Bronchial epithelial cell (primary cell): Measurements from ENCODE around the gene HMOX1. TPM values are rescaled to one million over a fixed set of nuclear protein-coding genes. Genes with fewer than 3 reads are reported as not detected.

Experiments used
- DNase-seq: peaks from one replicate; pipeline ENCODE4 v3.0.0-alpha.2; 2010; ENCODE audit warnings: low read depth
- FAIRE-seq: peaks from 2 replicates; lab custom pipeline; 2011; peaks lifted over from hg19 to GRCh38; lab: Jason Lieb, UNC
- H3K27me3 ChIP-seq: 2 replicates; pipeline ENCODE4 v1.5.1; 2011; ENCODE audit warnings: low read length; ENCODE audit not compliant: control insufficient read depth, insufficient read depth
- H3K36me3 ChIP-seq: 2 replicates; pipeline ENCODE4 v1.5.1; 2011; ENCODE audit warnings: low read length; ENCODE audit not compliant: control insufficient read depth, insufficient read depth
- H3K4me3 ChIP-seq: 2 replicates; pipeline ENCODE4 v1.5.1; 2011; ENCODE audit warnings: mild to moderate bottlenecking, low read depth, low read length, control low read depth
- CTCF ChIP-seq: IDR thresholded peaks from 2 replicates; pipeline ENCODE4 v1.5.1; 2011; ENCODE audit warnings: mild to moderate bottlenecking, moderate library complexity, low read length, control low read depth, inconsistent platforms; ENCODE audit not compliant: insufficient read depth, severe bottlenecking
- total RNA-seq: library from RNA; depleted of rRNA; stranded (reverse); fragments of >200 nt; gene quantifications from 2 replicates; pipeline ENCODE4 v1.2.1, GENCODE V29; 2014

HMOX1 gene
- total RNA-seq, 1 donor from 2014 or later = 3.9 TPM

DNA sequence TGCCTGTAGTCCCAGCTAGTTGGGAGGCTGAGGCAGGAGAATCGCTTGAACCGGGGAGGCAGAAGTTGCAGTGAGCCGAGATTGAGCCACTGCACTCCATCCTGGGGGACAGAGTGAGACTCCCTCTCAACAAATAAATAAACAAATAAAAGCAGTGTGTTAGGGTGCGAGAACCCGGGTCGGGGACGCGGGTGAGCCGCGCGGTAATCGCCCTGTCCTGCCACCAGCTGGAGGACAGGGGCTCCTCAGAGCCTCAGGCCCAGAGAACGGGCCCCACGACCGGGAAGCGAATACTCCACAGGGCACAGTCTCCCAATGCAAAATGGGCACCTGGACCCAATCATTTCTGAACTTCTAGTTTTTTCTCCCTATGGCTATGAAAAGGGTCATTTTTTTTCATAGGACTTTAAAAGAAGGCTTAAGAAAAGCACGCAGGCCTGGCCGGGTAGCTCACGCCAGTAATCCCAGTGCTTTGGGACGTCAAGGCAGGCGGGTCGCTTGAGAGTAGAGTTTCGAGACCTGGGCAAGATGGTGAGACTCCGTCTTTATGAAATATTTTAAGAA is 18.3 kb downstream of the HMOX1 start:
- peak overlapping the region; percentile 89 for H3K4me3 ChIP-seq
- DNase-seq (no peak), FAIRE-seq (no peak)
- no peaks in the 10 kb centered on the region for H3K27me3 ChIP-seq
- H3K36me3 ChIP-seq = peaks cover 3% of the 10 kb centered on the region
- TF ChIP-seq CTCF = no peak

- no peak for TF ChIP-seq CTCF
- DNase-seq (peak; percentile 92), FAIRE-seq (no peak)
- Histone ChIP-seq H3K36me3 (peaks cover 5% of the 10 kb centered on the region), H3K4me3 (peak within 1 kb of the TSS; percentile 89), H3K27me3 (no peaks in the 10 kb centered on the region)
Observed at GRCh38 chr22:35399678-35400500, 19.0 kb downstream of the HMOX1 start, which contains the start of gene MCM5. Gene MCM5, plus strand, starts transcription at chr22:35400140. Its CDS starts 299 bp downstream, at chr22:35400439.

DNA sequence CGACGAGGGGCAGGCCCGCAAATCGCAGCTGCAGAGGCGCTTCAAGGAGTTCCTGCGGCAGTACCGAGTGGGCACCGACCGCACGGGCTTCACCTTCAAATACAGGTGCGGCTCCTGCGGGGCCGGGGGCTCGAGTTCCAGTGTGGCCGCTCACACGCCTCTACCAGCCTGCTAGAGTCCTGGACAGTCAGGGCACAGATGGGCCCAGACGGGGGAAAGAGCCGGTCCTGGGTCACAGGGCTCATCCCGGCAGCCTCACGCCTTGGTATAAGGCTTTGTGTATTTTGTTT is 19.6 kb downstream of the HMOX1 start:
- Histone ChIP-seq H3K4me3 (peak overlapping the region; percentile 89), H3K36me3 (peaks cover 5% of the 10 kb centered on the region), H3K27me3 (no peaks in the 10 kb centered on the region)
- FAIRE-seq = no peak
- TF ChIP-seq CTCF = no peak
- no peak for DNase-seq

DNA sequence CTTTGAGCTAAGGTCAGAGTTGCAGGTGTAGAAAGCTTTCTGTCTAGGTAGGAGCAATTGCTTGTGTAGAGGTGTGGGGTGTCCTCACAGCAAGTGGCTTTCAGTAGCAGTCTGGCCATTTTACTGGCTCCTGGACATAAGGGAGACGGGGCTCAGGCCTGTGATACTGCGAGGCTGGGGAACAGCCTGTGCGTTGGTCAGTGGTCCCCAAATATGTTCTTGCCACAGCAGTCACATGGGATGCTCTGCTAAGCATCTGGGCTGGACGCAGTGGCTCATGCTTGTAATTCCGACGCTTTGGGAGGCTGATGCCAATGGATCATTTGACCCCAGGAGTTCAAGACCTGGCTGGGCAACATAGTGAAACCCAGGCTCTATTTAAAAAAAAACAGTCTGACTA is 21.0 kb downstream of the HMOX1 start:
- no peak for FAIRE-seq
- DNase-seq = no peak
- Histone ChIP-seq H3K27me3 (no peaks in the 10 kb centered on the region), H3K36me3 (peaks cover 5% of the 10 kb centered on the region), H3K4me3 (no peak overlapping the region)
- TF ChIP-seq CTCF = no peak

- Histone ChIP-seq H3K4me3 (no peak overlapping the region), H3K36me3 (peaks cover 8% of the 10 kb centered on the region), H3K27me3 (no peaks in the 10 kb centered on the region)
- DNase-seq (no peak), FAIRE-seq (no peak)
- no peak for TF ChIP-seq CTCF
Observed at GRCh38 chr22:35403356-35403755, 22.5 kb downstream of the HMOX1 start.
